Measurements from ENCODE around the gene GAS1. TPM values are rescaled to one million over a fixed set of nuclear protein-coding genes. Genes with fewer than 3 reads are reported as not detected.

The GAS1 gene
- total RNA-seq, 1 donor from 2014 or later: not detected

- ATAC-seq (ENCODE audit: low read depth): no peak
- H3K4me3 Mint-ChIP-seq: no peak overlapping the region
- DNase-seq: no peak
- no peak overlapping the region for H3K27ac Mint-ChIP-seq
- H3K27me3 Mint-ChIP-seq: peaks cover 12% of the 10 kb centered on the region
- CTCF ChIA-PET: no interaction called here
- H3K9me3 Mint-ChIP-seq: peaks cover 2% of the 10 kb centered on the region
- TF ChIP-seq CTCF (IDR thresholded peaks at IDR 0.05): no peak
- no peaks in the 10 kb centered on the region for H3K36me3 Mint-ChIP-seq (ENCODE audit: low read depth)
- POLR2A ChIA-PET: no interaction called here
- intact Hi-C loops (cut with micrococcal nuclease): no loop called here
- no peaks in the 10 kb centered on the region for H3K4me1 Mint-ChIP-seq
These were observed 8.3 kb upstream of the GAS1 start for GRCh38 chr9:86955561-86955960.

GRCh38 chr9:86955042-86955441 is 7.7 kb upstream of the GAS1 start:
- CTCF ChIA-PET: no interaction called here
- no peak for TF ChIP-seq CTCF (IDR thresholded peaks at IDR 0.05)

GRCh38 chr9:86953181-86953580 is 5.9 kb upstream of the GAS1 start:
- ATAC-seq (ENCODE audit: low read depth) (no peak), DNase-seq (no peak)
- intact Hi-C loops (cut with micrococcal nuclease): no loop called here
- Mint-ChIP-seq H3K4me1 (peaks cover 10% of the 10 kb centered on the region), H3K9me3 (peaks cover 2% of the 10 kb centered on the region), H3K27ac (no peak overlapping the region), H3K27me3 (peaks cover 12% of the 10 kb centered on the region), H3K4me3 (no peak overlapping the region), H3K36me3 (ENCODE audit: low read depth) (no peaks in the 10 kb centered on the region)
- ChIA-PET POLR2A (no interaction called here), CTCF (no interaction called here)
- no peak for TF ChIP-seq CTCF (IDR thresholded peaks at IDR 0.05)

More at GRCh38 chr9:86955042-86955441, 7.7 kb upstream of the GAS1 start:
- POLR2A ChIA-PET: no interaction called here
- Mint-ChIP-seq H3K27me3 (peaks cover 12% of the 10 kb centered on the region), H3K9me3 (peaks cover 2% of the 10 kb centered on the region), H3K36me3 (ENCODE audit: low read depth) (no peaks in the 10 kb centered on the region), H3K27ac (no peak overlapping the region), H3K4me3 (no peak overlapping the region), H3K4me1 (no peaks in the 10 kb centered on the region)
- DNase-seq (no peak), ATAC-seq (ENCODE audit: low read depth) (no peak)
- intact Hi-C loops (cut with micrococcal nuclease): no loop called here

- TF ChIP-seq CTCF (IDR thresholded peaks at IDR 0.05): no peak
- H3K4me3 Mint-ChIP-seq: peak overlapping the region; percentile 82
- DNase-seq: peak; percentile 42
- no peak overlapping the region for H3K27ac Mint-ChIP-seq
- peaks cover 2% of the 10 kb centered on the region for H3K9me3 Mint-ChIP-seq
- intact Hi-C loops (cut with micrococcal nuclease): loop anchor here (2.0 to 5.0 kb wide), 3 partner anchors 1006 to 1439 kb away; partner anchors contain the start of genes NAA35 and SPIN1
- peak; percentile 72 for ATAC-seq (ENCODE audit: low read depth)
- no peaks in the 10 kb centered on the region for H3K36me3 Mint-ChIP-seq (ENCODE audit: low read depth)
- CTCF ChIA-PET: no interaction called here
- H3K27me3 Mint-ChIP-seq: peaks cover 20% of the 10 kb centered on the region
- H3K4me1 Mint-ChIP-seq: peaks cover 19% of the 10 kb centered on the region
- POLR2A ChIA-PET: interaction anchor here (0.6 kb wide), 1 partner anchor 1056 kb away, joined by 7 read pairs; no protein-coding TSS in a partner anchor
These were observed 996 bp upstream of the GAS1 start for GRCh38 chr9:86948074-86948929.

Data from activated B cell treated with CpG ODN at 0.5 μM for 24 hours (primary cell).